Measurements from ENCODE around the gene ZNF577. TPM values are rescaled to one million over a fixed set of nuclear protein-coding genes. Genes with fewer than 3 reads are reported as not detected.

ZNF577 gene
- total and polyA plus RNA-seq, 2 donors (not counting 3 experiments of a cell fraction or from before 2014, with no cell fraction given), result 4.0 to 4.7 TPM

Other genes starting within 250 kb of the ZNF577 start
- 0.58 TPM in 1 of 2 replicates, not detected in the other for gene SIGLEC14, start 241.1 kb downstream of the ZNF577 start, total RNA-seq
- gene SIGLEC14, start 241.1 kb downstream of the ZNF577 start, polyA plus RNA-seq, result 0.10 and 0.14 TPM in 2 replicates
- gene SPACA6, start 194.6 kb downstream of the ZNF577 start, total RNA-seq, result 34.4 and 41.1 TPM in 2 replicates
- 11.9 and 14.5 TPM in 2 replicates for gene SPACA6, start 194.6 kb downstream of the ZNF577 start, polyA plus RNA-seq
- not detected in 2 replicates for gene HAS1, start 164.0 kb downstream of the ZNF577 start, total RNA-seq
- not detected in 2 replicates for gene HAS1, start 164.0 kb downstream of the ZNF577 start, polyA plus RNA-seq
- not detected in 2 replicates for gene FPR1, start 136.1 kb downstream of the ZNF577 start, total RNA-seq
- gene FPR1, start 136.1 kb downstream of the ZNF577 start, polyA plus RNA-seq, result not detected in 2 replicates
- not detected in 2 replicates for gene FPR2, start 126.8 kb downstream of the ZNF577 start, total RNA-seq
- gene FPR2, start 126.8 kb downstream of the ZNF577 start, polyA plus RNA-seq, result not detected in 2 replicates
- not detected in 2 replicates for gene FPR3, start 92.8 kb downstream of the ZNF577 start, total RNA-seq
- gene FPR3, start 92.8 kb downstream of the ZNF577 start, polyA plus RNA-seq, result not detected in 2 replicates
- gene ZNF649, start 17.1 kb upstream of the ZNF577 start, total RNA-seq, result 8.6 and 9.0 TPM in 2 replicates
- gene ZNF649, start 17.1 kb upstream of the ZNF577 start, polyA plus RNA-seq, result 2.0 and 2.1 TPM in 2 replicates
- 4.4 and 6.5 TPM in 2 replicates for gene ZNF613, start 39.5 kb upstream of the ZNF577 start, total RNA-seq
- 1.7 and 2.1 TPM in 2 replicates for gene ZNF613, start 39.5 kb upstream of the ZNF577 start, polyA plus RNA-seq
- 8.4 and 9.8 TPM in 2 replicates for gene ZNF350, start 98.9 kb upstream of the ZNF577 start, total RNA-seq
- gene ZNF350, start 98.9 kb upstream of the ZNF577 start, polyA plus RNA-seq, result 2.1 and 2.6 TPM in 2 replicates
- gene ZNF615, start 120.3 kb upstream of the ZNF577 start, total RNA-seq, result 4.5 and 5.1 TPM in 2 replicates
- 1.4 TPM in 2 replicates for gene ZNF615, start 120.3 kb upstream of the ZNF577 start, polyA plus RNA-seq
- 5.6 and 7.8 TPM in 2 replicates for gene ZNF614, start 140.4 kb upstream of the ZNF577 start, total RNA-seq
- gene ZNF614, start 140.4 kb upstream of the ZNF577 start, polyA plus RNA-seq, result 2.1 and 2.5 TPM in 2 replicates
- 8.9 and 10.9 TPM in 2 replicates for gene ZNF432, start 160.9 kb upstream of the ZNF577 start, total RNA-seq
- 3.5 TPM in 2 replicates for gene ZNF432, start 160.9 kb upstream of the ZNF577 start, polyA plus RNA-seq
- gene ZNF841, start 207.8 kb upstream of the ZNF577 start, total RNA-seq, result 17.7 and 18.6 TPM in 2 replicates
- 5.2 and 5.5 TPM in 2 replicates for gene ZNF841, start 207.8 kb upstream of the ZNF577 start, polyA plus RNA-seq

Measured in endothelial cell of umbilical vein (primary cell).